H7 (cell line): ENCODE results near the gene XRRA1. TPM values are rescaled to one million over a fixed set of nuclear protein-coding genes. Genes with fewer than 3 reads are reported as not detected.
A peak's percentile ranks its signal among the peaks of the same experiment; 100 is the strongest.

Experiments
- DNase-seq: peaks from one replicate; pipeline ENCODE4 v3.0.0; 2012
- H3K27me3 ChIP-seq: 2 replicates; pipeline ENCODE4 v1.6.0; 2011; ENCODE audit warnings: mild to moderate bottlenecking, low read length; ENCODE audit not compliant: control insufficient read depth, insufficient read depth
- H3K36me3 ChIP-seq: replicated peaks from 2 replicates; pipeline ENCODE4 v1.5.1; 2011; ENCODE audit warnings: low read length; ENCODE audit not compliant: control insufficient read depth, insufficient read depth
- H3K4me3 ChIP-seq: 2 replicates; pipeline ENCODE4 v1.5.1; 2011; ENCODE audit warnings: low read depth, mild to moderate bottlenecking, control low read depth, low read length, moderate library complexity; ENCODE audit not compliant: insufficient read depth
- total RNA-seq: library from RNA; depleted of rRNA; stranded (reverse); fragments of >200 nt; shearing (Covaris generic); gene quantifications from 2 replicates; pipeline ENCODE4 v1.2.3, GENCODE V29; 2014

The XRRA1 gene
- total RNA-seq, 1 experiment from 2014 or later = 11.1 TPM

DNA sequence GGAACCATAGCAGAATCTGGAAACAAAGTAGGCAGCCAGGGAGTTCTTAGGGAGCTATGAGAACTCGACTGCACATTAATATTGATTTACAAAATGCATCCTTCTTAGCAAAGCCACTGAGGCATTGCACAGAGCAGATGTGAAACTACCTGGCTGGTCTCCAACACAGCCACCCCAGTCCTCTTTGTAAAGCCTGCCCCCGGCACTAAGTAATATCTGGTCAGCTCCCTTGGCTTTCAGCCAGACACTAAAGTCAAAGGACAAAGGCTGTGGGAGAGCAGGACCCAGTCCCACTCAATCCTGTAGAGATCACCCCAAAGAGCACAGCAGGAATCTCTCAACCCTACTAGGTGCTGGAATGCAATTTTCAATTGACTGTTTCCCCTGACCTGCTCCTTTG, 12.8 kb downstream of the XRRA1 start:
- no peak for DNase-seq
- no peaks in the 10 kb centered on the region for H3K27me3 ChIP-seq
- H3K36me3 ChIP-seq = peaks cover 19% of the 10 kb centered on the region
- no peak overlapping the region for H3K4me3 ChIP-seq

- DNase-seq = no peak
- H3K36me3 ChIP-seq = peaks cover 17% of the 10 kb centered on the region
- no peaks in the 10 kb centered on the region for H3K27me3 ChIP-seq
- no peak overlapping the region for H3K4me3 ChIP-seq
These were observed 13.6 kb downstream of the XRRA1 start for GRCh38 chr11:74935285-74935684.

GRCh38 chr11:74933765-74934164, 15.1 kb downstream of the XRRA1 start:
- no peaks in the 10 kb centered on the region for H3K27me3 ChIP-seq
- H3K36me3 ChIP-seq = peaks cover 14% of the 10 kb centered on the region
- H3K4me3 ChIP-seq = no peak overlapping the region
- no peak for DNase-seq

GRCh38 chr11:74932797-74933196, 16.1 kb downstream of the XRRA1 start:
- Histone ChIP-seq H3K4me3 (no peak overlapping the region), H3K27me3 (no peaks in the 10 kb centered on the region), H3K36me3 (peaks cover 14% of the 10 kb centered on the region)
- DNase-seq = no peak

GRCh38 chr11:74932169-74932568, 16.7 kb downstream of the XRRA1 start:
- Histone ChIP-seq H3K4me3 (no peak overlapping the region), H3K27me3 (no peaks in the 10 kb centered on the region), H3K36me3 (peaks cover 14% of the 10 kb centered on the region)
- DNase-seq = no peak

- H3K36me3 ChIP-seq = peaks cover 2% of the 10 kb centered on the region; the same call in 1 of the 2 replicates
- H3K27me3 ChIP-seq = no peaks in the 10 kb centered on the region
- DNase-seq = peak; percentile 64
- no peak overlapping the region for H3K4me3 ChIP-seq
These were observed 19.2 kb downstream of the XRRA1 start for GRCh38 chr11:74929431-74930363.

- no peaks in the 10 kb centered on the region for H3K36me3 ChIP-seq
- DNase-seq = no peak
- no peaks in the 10 kb centered on the region for H3K27me3 ChIP-seq
- H3K4me3 ChIP-seq = no peak overlapping the region
These were observed 21.4 kb downstream of the XRRA1 start for GRCh38 chr11:74927496-74927895.

DNA sequence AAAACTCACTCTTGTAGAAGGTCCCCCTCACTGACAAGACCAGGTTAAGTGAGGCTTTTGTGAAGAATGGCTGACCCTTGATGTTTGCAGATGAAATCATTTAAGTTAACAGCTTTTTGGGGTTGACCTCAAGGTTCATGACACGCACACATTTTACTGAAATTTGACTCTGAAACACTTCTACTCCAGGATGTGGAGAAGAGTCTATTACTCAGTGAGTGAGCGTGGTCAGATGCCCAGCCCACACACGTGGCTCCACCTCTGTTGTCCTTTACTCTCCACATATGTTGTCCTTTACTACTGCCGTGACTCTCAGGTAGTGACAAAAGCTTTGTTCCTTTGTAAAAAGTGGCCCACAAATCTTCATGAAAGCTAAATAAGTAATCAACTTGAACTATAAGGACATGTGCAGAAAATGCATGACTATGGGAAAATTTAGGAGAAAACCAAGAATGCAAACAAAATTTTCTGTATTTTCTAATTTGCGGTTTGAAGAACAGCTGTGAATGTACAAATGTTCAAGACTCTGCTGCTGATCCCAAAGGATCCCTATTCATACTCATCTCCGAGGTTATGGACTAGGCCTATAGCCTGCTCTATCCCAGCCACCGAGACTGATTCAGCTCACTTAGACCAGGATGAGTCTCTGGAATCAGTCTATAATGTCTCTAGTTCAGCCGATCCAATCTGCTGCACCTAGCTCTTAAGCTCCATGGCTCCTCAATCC, 22.4 kb downstream of the XRRA1 start:
- no peaks in the 10 kb centered on the region for H3K36me3 ChIP-seq
- H3K27me3 ChIP-seq = no peaks in the 10 kb centered on the region
- DNase-seq = no peak
- no peak overlapping the region for H3K4me3 ChIP-seq

- no peak for DNase-seq
- Histone ChIP-seq H3K4me3 (no peak overlapping the region), H3K36me3 (peaks cover 2% of the 10 kb centered on the region), H3K27me3 (no peaks in the 10 kb centered on the region)
These were observed 23.6 kb downstream of the XRRA1 start for GRCh38 chr11:74925281-74925680.

GRCh38 chr11:74923125-74923524, 25.8 kb downstream of the XRRA1 start:
- H3K27me3 ChIP-seq = no peaks in the 10 kb centered on the region
- DNase-seq = no peak
- H3K36me3 ChIP-seq = peaks cover 4% of the 10 kb centered on the region
- no peak overlapping the region for H3K4me3 ChIP-seq

DNA sequence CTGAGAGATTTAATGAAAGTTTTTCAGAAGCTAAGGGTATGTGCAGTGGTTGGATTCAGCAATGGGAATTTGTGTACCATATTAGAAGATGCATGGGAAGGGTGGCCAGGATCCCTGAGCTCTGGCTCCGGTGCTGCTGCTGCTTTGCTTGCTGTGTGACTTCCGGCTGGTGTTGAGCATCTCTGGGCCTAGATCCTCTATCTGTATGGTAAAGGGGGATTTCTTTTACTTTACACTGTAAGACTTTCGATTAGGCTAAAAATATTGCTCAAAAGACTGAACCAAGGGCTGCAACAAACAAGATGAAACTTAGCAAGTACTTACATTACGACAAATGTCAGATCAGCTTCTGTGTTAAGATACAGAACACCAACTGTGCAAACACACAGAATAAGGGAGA, 39.1 kb downstream of the XRRA1 start:
- no peaks in the 10 kb centered on the region for H3K36me3 ChIP-seq
- no peak for DNase-seq
- H3K4me3 ChIP-seq = no peak overlapping the region
- H3K27me3 ChIP-seq = no peaks in the 10 kb centered on the region

DNA sequence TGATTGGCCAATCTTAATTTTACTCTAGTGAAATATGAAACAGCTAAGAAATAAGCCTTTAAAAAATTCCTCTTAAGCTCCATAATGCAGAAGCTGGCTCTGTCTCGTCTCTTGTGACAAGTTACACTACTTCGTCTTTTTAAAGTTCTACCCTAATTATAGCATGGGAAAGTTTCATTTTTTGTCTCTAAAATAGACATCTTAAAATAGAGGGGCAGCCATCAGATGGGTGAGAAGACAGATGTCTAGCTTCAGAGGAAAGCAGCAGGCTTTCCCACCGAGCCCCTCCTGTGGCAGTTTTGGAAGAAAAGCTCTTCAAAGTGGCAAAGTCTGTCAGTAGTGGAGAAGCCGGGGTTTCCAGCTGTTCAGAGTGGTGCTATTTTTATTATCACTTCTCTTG, 39.5 kb downstream of the XRRA1 start:
- Histone ChIP-seq H3K36me3 (no peaks in the 10 kb centered on the region), H3K4me3 (no peak overlapping the region), H3K27me3 (no peaks in the 10 kb centered on the region)
- no peak for DNase-seq

GRCh38 chr11:74905326-74905725, 43.6 kb downstream of the XRRA1 start:
- Histone ChIP-seq H3K27me3 (no peaks in the 10 kb centered on the region), H3K4me3 (no peak overlapping the region), H3K36me3 (no peaks in the 10 kb centered on the region)
- no peak for DNase-seq

- H3K36me3 ChIP-seq = no peaks in the 10 kb centered on the region
- DNase-seq = no peak
- no peak overlapping the region for H3K4me3 ChIP-seq
- no peaks in the 10 kb centered on the region for H3K27me3 ChIP-seq
These were observed 46.5 kb downstream of the XRRA1 start for GRCh38 chr11:74902342-74902741.

DNA sequence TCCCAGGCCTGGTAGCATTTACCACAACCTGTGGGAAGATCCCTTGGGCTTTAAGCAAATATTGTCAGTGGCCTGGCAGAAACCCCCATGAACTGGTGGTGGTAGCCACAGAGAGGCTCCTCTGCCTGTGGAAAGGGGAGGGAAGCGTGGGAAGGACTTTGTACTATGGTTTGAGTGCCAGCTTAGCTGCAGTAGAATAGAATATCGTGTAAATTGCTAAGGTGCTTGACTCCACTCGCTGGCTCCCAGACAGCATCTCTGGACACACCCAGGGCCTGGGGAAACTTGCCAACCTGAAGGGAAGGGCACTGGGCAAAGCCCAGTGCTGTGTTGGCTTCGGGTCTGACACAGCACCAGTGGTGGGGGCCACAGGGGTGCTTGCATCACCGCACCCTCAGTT, 52.6 kb downstream of the XRRA1 start:
- H3K4me3 ChIP-seq = no peak overlapping the region
- H3K27me3 ChIP-seq = no peaks in the 10 kb centered on the region
- no peaks in the 10 kb centered on the region for H3K36me3 ChIP-seq
- no peak for DNase-seq
